RKO (cell line): ENCODE measurements around the gene SFRP2.
A peak's percentile ranks its signal among the peaks of the same experiment; 100 is the strongest.

ENCODE experiments used
- DNase-seq: peaks from one replicate; pipeline ENCODE4 v3.0.0-alpha.2; 2016; ENCODE audit warnings: low spot score

The SFRP2 gene

DNA sequence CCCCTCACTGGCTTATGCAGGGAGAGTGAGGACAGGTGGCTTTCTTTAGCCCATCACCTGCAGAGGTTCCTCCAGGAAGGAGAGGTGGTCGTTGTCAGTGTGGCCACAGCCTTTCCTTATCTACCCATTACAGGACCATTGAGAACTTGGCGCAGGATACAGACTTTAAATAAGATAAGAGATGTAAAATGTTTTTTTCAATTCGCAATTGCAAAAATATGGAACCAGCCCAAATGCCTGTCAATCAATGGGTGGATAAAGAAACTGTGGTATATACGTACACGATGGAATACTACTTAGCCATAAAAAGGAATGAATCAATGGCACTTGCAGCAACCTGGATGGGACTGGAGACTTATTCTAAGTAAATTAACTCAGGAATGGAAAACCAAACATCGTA, 22.1 kb downstream of the SFRP2 start:
- DNase-seq = no peak

- no peak for DNase-seq
Observed at GRCh38 chr4:153765894-153766293, 23.0 kb downstream of the SFRP2 start.

GRCh38 chr4:153764601-153765368, 24.1 kb downstream of the SFRP2 start:
- no peak for DNase-seq

GRCh38 chr4:153763404-153763803, 25.5 kb downstream of the SFRP2 start:
- peak; percentile 26 for DNase-seq

- no peak for DNase-seq
Observed at GRCh38 chr4:153759407-153760316, 29.2 kb downstream of the SFRP2 start, which contains the start of gene RNF175. RNF175 (minus strand) TSS chr4:153760024; CDS start chr4:153759862, 162 bp downstream.

DNA sequence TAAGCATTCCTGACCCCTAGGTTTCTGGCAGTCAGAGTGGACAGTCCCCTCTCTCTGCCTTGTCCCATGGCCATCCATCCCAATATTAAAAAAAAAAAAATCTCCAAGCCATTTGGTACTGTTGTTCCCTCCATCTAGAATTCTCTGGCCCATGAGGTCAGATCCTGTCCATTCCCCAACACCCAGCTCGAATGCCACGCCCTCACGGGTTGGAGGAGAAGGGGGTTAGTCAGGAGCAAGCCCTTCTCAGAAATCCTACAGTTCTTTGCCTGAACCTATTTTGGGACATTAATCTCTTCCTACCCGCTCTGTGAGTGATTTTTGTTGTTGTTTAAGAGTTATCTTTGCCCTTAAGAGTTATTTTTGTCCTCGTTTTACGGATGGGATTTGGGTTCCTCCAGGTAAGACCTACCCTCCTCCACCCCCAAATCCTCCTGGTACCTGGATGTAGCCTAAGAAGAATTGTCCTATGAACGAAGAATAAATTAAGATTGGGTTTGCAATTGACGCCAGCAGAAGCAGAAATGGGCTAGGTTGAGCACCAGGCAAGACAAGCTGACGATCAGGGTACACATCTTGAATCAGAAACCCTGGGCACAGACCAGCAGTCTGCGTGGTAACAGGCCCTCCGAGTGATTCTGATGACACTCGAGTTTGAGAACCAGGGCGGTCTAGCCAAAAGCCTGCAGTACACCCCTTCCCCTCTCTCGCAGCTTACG, 30.0 kb downstream of the SFRP2 start:
- DNase-seq = no peak

GRCh38 chr4:153758136-153758535, 30.7 kb downstream of the SFRP2 start:
- no peak for DNase-seq

DNA sequence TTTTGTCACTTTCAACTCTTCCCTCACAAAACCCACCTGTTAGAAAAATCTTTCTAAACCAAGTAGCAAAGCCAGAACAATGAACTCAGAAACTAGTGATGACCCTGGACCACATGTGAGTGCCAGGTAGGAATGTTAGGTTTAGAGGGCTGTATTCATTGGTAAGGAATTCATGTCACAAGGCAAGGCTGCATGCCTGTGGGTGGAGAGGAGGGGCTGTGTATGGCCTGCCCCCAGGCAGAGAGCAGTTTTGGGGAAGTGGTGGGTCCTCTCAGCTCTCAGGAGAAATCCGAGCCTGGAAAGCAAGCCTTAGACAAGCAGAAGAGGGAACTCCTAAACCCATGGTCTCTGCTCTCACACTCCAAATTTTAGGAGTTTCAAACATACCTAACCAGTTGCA, 31.5 kb downstream of the SFRP2 start:
- no peak for DNase-seq

GRCh38 chr4:153755186-153755585, 33.7 kb downstream of the SFRP2 start:
- DNase-seq = no peak

DNA sequence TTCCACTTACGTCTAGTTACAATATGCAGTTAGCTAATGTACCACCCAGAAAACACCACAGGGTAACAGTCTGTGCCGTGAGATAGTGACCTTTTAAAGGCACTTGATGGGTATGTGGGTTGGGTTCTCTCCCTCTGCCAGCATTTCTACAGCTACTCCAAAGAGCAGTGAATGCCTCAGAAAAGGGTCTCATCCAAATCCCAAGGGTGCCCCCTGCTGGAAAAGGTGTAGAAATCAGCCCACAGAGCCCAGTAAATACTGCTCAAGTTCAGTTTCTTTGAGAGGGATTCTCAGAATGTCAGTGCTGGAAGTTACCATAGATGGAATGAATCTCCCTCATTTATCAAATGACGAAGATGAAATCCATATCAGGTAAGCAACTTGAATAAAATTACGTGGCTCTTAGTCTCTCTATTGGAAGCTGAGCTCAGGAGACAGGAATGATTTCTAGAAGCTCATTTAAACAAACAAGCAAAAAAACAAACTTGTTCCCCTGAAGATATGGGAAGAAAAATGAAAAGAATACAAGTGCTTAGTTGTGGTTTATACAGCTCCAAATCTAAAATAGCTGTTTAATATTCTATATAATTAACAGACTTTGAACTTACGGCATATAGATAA, 38.6 kb downstream of the SFRP2 start:
- peak; percentile 69 for DNase-seq

DNA sequence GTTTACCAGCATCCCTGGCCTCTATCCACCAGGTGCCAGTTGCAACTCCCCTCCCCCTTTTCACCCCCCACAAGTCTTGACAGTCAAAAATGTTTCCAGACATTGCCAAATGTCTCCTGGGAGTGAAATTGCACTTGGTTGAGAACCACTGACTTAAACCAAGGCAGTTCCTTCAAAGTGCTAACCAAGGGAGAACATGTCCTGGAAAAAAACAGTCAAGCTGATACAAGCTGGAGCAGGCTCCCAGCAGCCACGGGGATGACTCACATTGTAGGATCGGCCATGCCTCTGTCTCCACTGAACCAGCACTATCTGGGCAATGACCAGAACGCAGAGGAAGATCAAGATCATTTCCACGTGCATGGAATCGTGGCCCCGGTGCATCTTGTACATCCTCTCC, 40.5 kb downstream of the SFRP2 start:
- no peak for DNase-seq

DNA sequence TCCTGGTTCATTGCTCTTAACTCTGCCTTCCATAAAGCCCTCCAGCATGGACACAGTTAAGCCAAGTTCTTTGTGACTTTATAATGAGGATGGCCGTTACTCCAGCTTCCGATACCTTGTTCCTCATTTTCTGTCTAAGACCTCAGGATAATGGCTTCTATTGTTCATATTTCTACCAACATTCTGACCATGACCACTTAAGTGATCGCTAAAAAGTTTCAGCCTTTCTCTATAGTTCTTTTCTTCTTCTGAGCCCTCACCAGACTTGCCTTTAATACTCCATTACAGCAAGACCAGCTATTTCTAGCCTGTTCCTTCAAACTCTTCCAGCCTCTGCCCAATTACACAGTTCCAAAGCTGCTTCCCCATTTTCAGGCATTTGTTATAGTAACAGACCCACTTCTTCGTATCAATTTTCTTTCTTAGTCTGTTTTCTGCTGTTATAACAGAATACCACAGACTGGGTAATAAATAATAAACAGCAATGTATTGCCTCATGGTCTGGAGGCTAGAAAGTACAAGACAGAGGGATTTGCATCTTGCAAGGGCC, 41.4 kb downstream of the SFRP2 start:
- no peak for DNase-seq

- no peak for DNase-seq
Observed at GRCh38 chr4:153745651-153746050, 43.2 kb downstream of the SFRP2 start.

- DNase-seq = no peak
Observed at GRCh38 chr4:153741541-153741940, 47.3 kb downstream of the SFRP2 start.

- no peak for DNase-seq
Observed at GRCh38 chr4:153735906-153736461, 52.9 kb downstream of the SFRP2 start.

GRCh38 chr4:153733751-153734448, 55.0 kb downstream of the SFRP2 start:
- DNase-seq = no peak

- DNase-seq = peak; percentile 63
Observed at GRCh38 chr4:153731239-153731638, 57.6 kb downstream of the SFRP2 start.
